C4-2B (cell line): ENCODE results near the gene SLN.

Experiments used
- H3K27ac ChIP-seq: fragments of 450-650 bp; 2 replicates; pipeline ENCODE4 v1.5.1; 2017
- CTCF ChIP-seq: fragments of 450-650 bp; conservative IDR thresholded peaks from 2 replicates; pipeline ENCODE4 v1.5.1; 2017; ENCODE audit warnings: mild to moderate bottlenecking
- ZFX ChIP-seq: fragments of 450-650 bp; IDR thresholded peaks from 2 replicates; pipeline ENCODE4 v1.6.1; 2017

Gene SLN

DNA sequence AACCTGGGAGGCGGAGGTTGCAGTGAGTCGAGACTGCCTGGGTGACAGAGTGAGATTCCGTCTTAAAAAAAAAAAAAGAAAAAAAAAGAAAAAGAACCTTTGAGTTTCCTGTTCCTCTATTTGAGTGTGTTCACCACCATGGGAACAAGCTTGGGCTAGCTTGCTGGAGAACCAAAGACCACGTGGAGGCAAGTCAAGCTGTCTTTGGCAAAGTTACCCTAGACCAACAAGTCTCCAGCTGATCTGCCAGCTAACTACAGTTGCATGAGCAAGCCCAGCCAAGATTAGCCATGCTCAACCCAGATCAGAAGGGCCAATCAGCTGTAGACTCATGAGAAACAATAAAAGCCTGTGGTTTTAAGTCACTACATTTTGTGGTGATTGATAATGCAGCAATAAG, 29.7 kb downstream of the SLN start:
- TF ChIP-seq ZFX (no peak), CTCF (no peak)

DNA sequence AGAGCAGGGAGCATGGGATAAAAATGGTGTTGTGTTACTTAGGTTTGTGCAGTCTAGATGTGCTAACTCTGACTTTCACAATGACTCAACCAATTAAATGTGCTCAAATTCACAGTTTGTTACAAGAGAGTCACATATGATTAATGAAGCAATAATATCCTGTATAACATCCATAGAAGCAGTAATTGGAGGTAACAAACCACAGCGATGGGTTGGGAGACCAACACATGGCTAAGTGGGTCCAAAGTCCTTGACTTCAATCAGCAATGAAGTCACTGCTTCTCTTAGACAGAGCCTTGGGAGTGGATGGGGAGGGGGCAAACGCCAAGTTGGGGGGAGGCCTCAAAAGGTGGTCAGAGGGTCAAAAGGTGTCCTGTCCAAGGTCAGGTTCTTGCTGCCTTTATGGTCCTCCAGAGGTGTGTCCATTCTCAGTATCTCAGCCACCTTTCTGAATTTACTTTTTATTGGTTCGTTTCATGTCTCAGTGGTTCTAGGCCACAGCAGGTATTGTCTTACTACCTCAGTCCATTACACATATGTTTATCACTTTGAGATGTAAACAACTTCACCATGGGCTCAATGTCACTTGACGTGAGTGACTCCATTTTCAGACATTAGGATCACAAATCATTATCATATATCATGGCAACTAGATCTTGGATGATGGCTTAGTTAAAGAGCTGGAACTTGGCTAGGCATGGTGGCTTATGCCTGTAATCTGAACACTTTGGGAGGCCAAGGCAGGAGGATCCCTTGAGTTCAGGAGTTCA, 32.4 kb downstream of the SLN start:
- TF ChIP-seq ZFX, result no peak
- no peak for TF ChIP-seq CTCF
- no peak overlapping the region for H3K27ac ChIP-seq

More for the DNA sequence above, 29.7 kb downstream of the SLN start:
- no peak overlapping the region for H3K27ac ChIP-seq

- no peak overlapping the region for H3K27ac ChIP-seq
- TF ChIP-seq ZFX (no peak), CTCF (no peak)
Observed at GRCh38 chr11:107678632-107678971, 33.3 kb downstream of the SLN start.

- H3K27ac ChIP-seq, result no peak overlapping the region
- TF ChIP-seq ZFX, result no peak
- no peak for TF ChIP-seq CTCF
Observed at GRCh38 chr11:107677924-107678631, 33.8 kb downstream of the SLN start.

DNA sequence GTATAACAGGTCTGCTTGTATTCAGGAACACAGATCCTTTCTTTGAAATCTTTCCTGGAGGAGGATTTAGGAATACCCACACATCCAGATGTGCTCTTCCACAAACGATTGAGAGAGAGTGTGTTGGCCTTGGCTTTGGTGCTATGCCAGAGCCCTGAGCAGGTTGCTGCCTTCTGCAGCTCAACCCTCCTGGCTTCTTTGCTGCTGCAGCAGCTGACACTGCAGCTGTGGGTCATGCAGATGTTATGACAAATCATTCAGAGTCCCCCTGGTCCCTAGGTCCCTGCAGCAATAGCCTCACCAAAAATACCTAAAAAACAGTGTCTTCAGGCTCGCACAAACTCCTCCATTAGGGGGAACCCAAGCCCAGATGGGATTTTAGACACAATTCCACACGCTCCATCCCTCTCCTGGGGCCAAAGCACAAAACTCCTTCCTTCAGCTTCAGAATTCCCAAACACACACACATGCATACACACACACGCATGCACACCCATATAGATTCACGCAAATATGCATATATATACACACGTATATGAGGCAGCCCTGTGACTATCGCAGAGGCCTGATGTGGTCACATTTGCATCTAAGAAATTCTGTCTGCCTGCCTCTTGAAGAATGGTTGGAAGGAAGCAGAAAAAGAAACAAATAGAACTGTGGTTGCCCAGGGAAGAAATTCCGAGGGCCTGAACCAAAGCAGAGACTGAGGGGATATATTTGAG, 35.4 kb downstream of the SLN start:
- TF ChIP-seq CTCF (no peak), ZFX (no peak)
- H3K27ac ChIP-seq, result no peak overlapping the region

DNA sequence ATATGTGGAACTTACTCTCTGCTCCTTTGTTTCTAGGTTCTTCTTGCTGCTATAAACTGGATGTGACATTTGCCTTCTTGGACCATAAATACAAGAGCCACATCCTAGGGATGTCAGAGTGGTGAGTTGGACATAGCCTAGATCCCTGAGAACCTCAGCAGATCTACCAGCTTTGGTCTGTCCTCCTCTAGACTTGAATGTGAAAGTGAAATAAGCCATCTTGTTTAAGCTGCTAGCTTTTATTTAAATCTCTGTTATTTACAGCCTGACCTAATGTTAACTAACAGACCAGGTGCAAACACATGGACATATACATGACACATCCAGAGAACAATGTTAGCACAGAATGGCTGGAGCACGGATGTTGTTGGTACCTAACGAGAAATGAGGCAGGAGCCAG, 36.0 kb downstream of the SLN start:
- H3K27ac ChIP-seq, result no peak overlapping the region
- no peak for TF ChIP-seq CTCF
- no peak for TF ChIP-seq ZFX
